HL-60 (cell line): ENCODE results near the gene DDX17.

Experiments
- GABPA ChIP-seq: IDR thresholded peaks from 2 replicates; pipeline ENCODE4 v1.6.1; 2012; ENCODE audit warnings: low read depth
- POLR2AphosphoS5 ChIP-seq: IDR thresholded peaks from 2 replicates; pipeline ENCODE4 v1.6.1; 2012; ENCODE audit warnings: low read depth
- SPI1 ChIP-seq: IDR thresholded peaks from 2 replicates; pipeline ENCODE4 v1.6.1; 2012; ENCODE audit warnings: low read depth, mild to moderate bottlenecking, borderline replicate concordance
- TF ChIP-seq, protein P1 (sequence below): IDR thresholded peaks from one replicate; pipeline ENCODE4 v1.5.1; 2011; ENCODE audit warnings: low read length, control low read depth, inconsistent platforms; ENCODE audit not compliant: insufficient read depth
- TF ChIP-seq, protein P2 (sequence below): IDR thresholded peaks from 2 replicates; pipeline ENCODE4 v1.6.1; 2012; ENCODE audit warnings: low read depth; ENCODE audit not compliant: insufficient replicate concordance

DNA sequence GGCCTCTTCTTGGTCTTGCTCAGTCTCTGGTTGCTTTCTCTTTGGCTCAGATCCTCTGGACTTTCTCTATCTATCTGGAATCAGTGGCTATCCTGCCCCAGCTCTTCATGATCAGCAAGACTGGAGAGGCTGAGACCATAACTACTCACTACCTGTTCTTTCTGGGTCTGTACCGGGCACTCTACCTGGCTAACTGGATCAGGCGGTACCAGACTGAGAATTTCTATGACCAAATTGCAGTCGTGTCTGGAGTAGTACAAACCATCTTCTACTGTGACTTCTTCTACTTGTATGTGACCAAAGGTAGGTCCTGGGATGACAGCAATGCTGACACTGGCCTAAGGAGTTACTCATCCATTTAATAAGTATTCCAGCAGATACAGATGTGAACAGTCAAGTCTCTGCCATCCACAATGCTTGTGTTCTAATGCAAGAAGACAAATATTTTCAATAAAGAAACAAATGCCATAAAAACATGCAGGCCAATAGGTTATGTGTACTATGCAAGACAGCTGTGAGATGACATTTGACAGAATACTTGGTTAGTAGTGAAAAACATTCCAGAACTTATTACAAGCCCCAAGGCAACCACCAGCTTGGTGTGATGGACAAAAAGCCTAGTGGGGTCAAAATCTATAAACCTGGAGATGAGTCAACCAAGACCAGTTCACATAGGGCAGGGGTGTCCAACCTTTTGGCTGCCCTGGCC is 24.8 kb downstream of the DDX17 start:
- TF ChIP-seq, protein P1, sequence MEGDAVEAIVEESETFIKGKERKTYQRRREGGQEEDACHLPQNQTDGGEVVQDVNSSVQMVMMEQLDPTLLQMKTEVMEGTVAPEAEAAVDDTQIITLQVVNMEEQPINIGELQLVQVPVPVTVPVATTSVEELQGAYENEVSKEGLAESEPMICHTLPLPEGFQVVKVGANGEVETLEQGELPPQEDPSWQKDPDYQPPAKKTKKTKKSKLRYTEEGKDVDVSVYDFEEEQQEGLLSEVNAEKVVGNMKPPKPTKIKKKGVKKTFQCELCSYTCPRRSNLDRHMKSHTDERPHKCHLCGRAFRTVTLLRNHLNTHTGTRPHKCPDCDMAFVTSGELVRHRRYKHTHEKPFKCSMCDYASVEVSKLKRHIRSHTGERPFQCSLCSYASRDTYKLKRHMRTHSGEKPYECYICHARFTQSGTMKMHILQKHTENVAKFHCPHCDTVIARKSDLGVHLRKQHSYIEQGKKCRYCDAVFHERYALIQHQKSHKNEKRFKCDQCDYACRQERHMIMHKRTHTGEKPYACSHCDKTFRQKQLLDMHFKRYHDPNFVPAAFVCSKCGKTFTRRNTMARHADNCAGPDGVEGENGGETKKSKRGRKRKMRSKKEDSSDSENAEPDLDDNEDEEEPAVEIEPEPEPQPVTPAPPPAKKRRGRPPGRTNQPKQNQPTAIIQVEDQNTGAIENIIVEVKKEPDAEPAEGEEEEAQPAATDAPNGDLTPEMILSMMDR, result no peak
- no peak for TF ChIP-seq POLR2AphosphoS5
- TF ChIP-seq GABPA, result no peak
- TF ChIP-seq, protein P2, sequence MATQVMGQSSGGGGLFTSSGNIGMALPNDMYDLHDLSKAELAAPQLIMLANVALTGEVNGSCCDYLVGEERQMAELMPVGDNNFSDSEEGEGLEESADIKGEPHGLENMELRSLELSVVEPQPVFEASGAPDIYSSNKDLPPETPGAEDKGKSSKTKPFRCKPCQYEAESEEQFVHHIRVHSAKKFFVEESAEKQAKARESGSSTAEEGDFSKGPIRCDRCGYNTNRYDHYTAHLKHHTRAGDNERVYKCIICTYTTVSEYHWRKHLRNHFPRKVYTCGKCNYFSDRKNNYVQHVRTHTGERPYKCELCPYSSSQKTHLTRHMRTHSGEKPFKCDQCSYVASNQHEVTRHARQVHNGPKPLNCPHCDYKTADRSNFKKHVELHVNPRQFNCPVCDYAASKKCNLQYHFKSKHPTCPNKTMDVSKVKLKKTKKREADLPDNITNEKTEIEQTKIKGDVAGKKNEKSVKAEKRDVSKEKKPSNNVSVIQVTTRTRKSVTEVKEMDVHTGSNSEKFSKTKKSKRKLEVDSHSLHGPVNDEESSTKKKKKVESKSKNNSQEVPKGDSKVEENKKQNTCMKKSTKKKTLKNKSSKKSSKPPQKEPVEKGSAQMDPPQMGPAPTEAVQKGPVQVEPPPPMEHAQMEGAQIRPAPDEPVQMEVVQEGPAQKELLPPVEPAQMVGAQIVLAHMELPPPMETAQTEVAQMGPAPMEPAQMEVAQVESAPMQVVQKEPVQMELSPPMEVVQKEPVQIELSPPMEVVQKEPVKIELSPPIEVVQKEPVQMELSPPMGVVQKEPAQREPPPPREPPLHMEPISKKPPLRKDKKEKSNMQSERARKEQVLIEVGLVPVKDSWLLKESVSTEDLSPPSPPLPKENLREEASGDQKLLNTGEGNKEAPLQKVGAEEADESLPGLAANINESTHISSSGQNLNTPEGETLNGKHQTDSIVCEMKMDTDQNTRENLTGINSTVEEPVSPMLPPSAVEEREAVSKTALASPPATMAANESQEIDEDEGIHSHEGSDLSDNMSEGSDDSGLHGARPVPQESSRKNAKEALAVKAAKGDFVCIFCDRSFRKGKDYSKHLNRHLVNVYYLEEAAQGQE, result no peak
- no peak for TF ChIP-seq SPI1
